ENCODE results near the gene SLFN12. TPM values are rescaled to one million over a fixed set of nuclear protein-coding genes. Genes with fewer than 3 reads are reported as not detected.

Gene SLFN12
- total RNA-seq, 1 experiment from 2014 or later = not detected

Small RNA genes lying within 50 kb of the gene (small RNA-seq; reads per million reads assigned to genes)
- gene AC060766.3 (not detected), gene AC060766.5 (not detected)

Other genes starting within 250 kb of the SLFN12 start
- not detected in 2 replicates for gene SLC35G3, start 238.1 kb downstream of the SLFN12 start, total RNA-seq (2014; rRNA removed; shearing (Covaris generic))
- 2.0 and 3.8 TPM in 2 replicates for gene SLFN5, start 189.4 kb downstream of the SLFN12 start, total RNA-seq (2014; rRNA removed; shearing (Covaris generic))
- not detected in 2 replicates for gene SLFN11, start 58.9 kb downstream of the SLFN12 start, total RNA-seq (2014; rRNA removed; shearing (Covaris generic))
- not detected in 2 replicates for gene SLFN13, start 16.3 kb upstream of the SLFN12 start, total RNA-seq (2014; rRNA removed; shearing (Covaris generic))
- gene SLFN12L, start 105.2 kb upstream of the SLFN12 start, total RNA-seq (2014; rRNA removed; shearing (Covaris generic)) = not detected in 2 replicates
- gene SLFN14, start 128.3 kb upstream of the SLFN12 start, total RNA-seq (2014; rRNA removed; shearing (Covaris generic)) = not detected in 2 replicates
- gene PEX12, start 146.1 kb upstream of the SLFN12 start, total RNA-seq (2014; rRNA removed; shearing (Covaris generic)) = 3.8 and 6.1 TPM in 2 replicates
- gene AP2B1, start 154.8 kb upstream of the SLFN12 start, total RNA-seq (2014; rRNA removed; shearing (Covaris generic)) = 65.0 and 65.8 TPM in 2 replicates